ENCODE results near the gene ICE2.

DNA sequence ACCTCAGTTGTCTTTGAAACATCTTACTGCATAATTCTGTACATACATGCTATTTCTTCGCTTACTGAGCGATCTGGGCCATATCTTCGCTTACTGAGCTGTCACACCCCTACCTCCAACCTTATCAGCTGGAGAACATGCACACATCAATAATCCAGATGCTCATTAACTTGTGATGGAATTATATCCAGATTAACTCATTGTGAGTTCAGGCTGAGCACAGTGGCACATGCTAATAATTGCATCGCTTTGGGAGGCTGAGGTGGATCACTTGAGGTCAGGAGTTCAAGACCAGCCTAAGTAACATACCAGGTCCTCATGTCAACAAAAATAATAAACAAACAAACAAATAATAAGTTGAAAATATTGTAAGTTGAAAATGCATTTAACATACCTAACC is 61.8 kb downstream of the ICE2 start:
- TF ChIP-seq MXI1 (IDR thresholded peaks at IDR 0.05; ENCODE audit: low read depth, low read length) (no peak), SIN3A (IDR thresholded peaks at IDR 0.05; ENCODE audit: borderline replicate concordance, low read depth, low read length) (no peak)
- TF ChIP-seq, protein P1, sequence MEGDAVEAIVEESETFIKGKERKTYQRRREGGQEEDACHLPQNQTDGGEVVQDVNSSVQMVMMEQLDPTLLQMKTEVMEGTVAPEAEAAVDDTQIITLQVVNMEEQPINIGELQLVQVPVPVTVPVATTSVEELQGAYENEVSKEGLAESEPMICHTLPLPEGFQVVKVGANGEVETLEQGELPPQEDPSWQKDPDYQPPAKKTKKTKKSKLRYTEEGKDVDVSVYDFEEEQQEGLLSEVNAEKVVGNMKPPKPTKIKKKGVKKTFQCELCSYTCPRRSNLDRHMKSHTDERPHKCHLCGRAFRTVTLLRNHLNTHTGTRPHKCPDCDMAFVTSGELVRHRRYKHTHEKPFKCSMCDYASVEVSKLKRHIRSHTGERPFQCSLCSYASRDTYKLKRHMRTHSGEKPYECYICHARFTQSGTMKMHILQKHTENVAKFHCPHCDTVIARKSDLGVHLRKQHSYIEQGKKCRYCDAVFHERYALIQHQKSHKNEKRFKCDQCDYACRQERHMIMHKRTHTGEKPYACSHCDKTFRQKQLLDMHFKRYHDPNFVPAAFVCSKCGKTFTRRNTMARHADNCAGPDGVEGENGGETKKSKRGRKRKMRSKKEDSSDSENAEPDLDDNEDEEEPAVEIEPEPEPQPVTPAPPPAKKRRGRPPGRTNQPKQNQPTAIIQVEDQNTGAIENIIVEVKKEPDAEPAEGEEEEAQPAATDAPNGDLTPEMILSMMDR (IDR thresholded peaks at IDR 0.05): no peak
